ENCODE data around the gene LILRB2. TPM values are rescaled to one million over a fixed set of nuclear protein-coding genes. Genes with fewer than 3 reads are reported as not detected.
"Not testable (repeated sequence)": the region's sequence is repeated elsewhere in the genome, so short reads cannot be mapped to it uniquely, and the experiment has no call there.

LILRB2 gene
- total RNA-seq, 3 donors from 2014 or later: not detected

GRCh38 chr19:54312436-54313377 is 31.8 kb upstream of the LILRB2 start, which contains the start of gene LILRA5:
LILRA5 (minus strand) TSS chr19:54313166; CDS start chr19:54313019, 147 bp downstream.
- ATAC-seq (no peak), DNase-seq (no peak)
- H3K4me3 Mint-ChIP-seq: no peak within 1 kb of the TSS
- H3K27me3 Mint-ChIP-seq (ENCODE audit: low read depth): peaks cover 34% of the 10 kb centered on the region
- no peaks in the 10 kb centered on the region for H3K36me3 Mint-ChIP-seq (ENCODE audit: insufficient read depth)
- H3K9me3 Mint-ChIP-seq: no peaks in the 10 kb centered on the region
- H3K4me1 Mint-ChIP-seq (ENCODE audit: low read depth): no peaks in the 10 kb centered on the region

GRCh38 chr19:54312011-54312410 is 31.1 kb upstream of the LILRB2 start:
- ATAC-seq (no peak), DNase-seq (no peak)
- Mint-ChIP-seq H3K4me3 (no peak overlapping the region), H3K36me3 (ENCODE audit: insufficient read depth) (no peaks in the 10 kb centered on the region), H3K4me1 (ENCODE audit: low read depth) (no peaks in the 10 kb centered on the region), H3K27me3 (ENCODE audit: low read depth) (peaks cover 32% of the 10 kb centered on the region), H3K9me3 (no peaks in the 10 kb centered on the region)

DNA sequence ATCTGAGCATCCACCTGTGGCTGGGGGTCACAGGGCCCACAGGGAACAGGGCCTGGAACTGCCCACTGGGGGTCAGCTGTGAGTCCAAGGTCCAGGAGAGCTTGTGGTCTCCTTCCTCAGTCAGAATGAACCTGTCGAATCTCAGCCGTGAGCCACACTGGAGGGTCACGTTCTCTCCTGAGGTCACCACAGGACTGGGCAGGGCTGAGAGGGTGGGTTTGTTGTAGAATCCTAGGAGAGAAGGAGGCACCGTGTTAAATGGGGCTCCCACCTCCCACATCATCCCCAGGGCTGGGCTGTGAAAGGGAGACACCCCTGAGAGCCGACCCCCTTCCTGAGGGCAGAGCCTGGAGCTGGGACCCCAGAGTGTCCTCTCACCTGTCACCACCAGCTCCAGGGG is 30.6 kb upstream of the LILRB2 start:
- peaks cover 30% of the 10 kb centered on the region for H3K27me3 Mint-ChIP-seq (ENCODE audit: low read depth)

DNA sequence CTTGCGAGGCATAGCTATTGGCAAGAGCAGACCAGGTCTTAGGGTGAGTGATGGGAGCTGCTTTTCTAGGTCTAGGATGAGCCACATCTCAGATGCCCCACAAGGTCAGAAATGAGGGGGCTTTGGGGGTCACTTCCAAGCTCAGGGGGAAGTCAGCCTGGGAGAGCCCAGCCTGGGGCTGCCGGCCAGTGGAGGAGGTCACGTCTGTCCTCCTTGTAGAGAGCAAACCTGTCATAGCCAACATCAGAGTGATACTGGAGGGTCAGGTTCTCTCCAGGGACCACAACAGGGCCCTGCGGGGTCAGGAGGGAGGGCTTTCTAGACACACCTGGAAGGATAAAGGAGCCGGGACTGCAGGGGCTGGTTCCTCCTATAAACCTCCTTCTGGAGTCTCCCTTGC is 29.6 kb upstream of the LILRB2 start:
- peaks cover 26% of the 10 kb centered on the region for H3K27me3 Mint-ChIP-seq (ENCODE audit: low read depth)
- ATAC-seq: no peak
- DNase-seq: no peak
- H3K36me3 Mint-ChIP-seq (ENCODE audit: insufficient read depth): no peaks in the 10 kb centered on the region
- H3K4me1 Mint-ChIP-seq (ENCODE audit: low read depth): peaks cover 3% of the 10 kb centered on the region
- no peaks in the 10 kb centered on the region for H3K9me3 Mint-ChIP-seq
- H3K4me3 Mint-ChIP-seq: no peak overlapping the region

More for the DNA sequence above, 30.6 kb upstream of the LILRB2 start:
- Mint-ChIP-seq H3K9me3 (no peaks in the 10 kb centered on the region), H3K4me1 (ENCODE audit: low read depth) (no peaks in the 10 kb centered on the region), H3K36me3 (ENCODE audit: insufficient read depth) (no peaks in the 10 kb centered on the region), H3K4me3 (no peak overlapping the region)
- ATAC-seq: no peak
- DNase-seq: no peak

DNA sequence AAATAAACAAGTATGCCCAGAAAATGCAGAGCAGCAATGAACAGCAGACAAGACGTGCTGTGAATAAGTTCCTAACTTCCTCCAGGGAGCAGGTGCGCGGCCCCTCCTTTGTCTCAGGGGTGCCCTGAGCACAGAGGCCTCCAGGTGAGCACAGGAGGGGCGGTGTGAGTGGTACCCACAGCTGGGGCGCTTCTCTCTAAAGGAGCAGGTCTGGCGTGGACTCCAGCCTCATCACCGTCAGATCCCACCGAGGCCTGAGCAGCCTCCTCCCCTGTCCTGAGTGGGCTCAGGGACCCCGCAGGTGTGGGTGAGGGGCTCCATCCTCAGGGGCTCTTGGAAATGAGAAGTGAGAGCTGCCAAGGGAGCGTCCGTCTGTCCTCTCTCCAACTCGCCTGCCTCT is 28.9 kb upstream of the LILRB2 start:
- Mint-ChIP-seq H3K27me3 (ENCODE audit: low read depth) (peaks cover 30% of the 10 kb centered on the region), H3K9me3 (no peaks in the 10 kb centered on the region), H3K4me1 (ENCODE audit: low read depth) (peaks cover 9% of the 10 kb centered on the region), H3K4me3 (no peak overlapping the region), H3K36me3 (ENCODE audit: insufficient read depth) (no peaks in the 10 kb centered on the region)
- DNase-seq (no peak), ATAC-seq (no peak)

GRCh38 chr19:54307389-54308020 is 26.6 kb upstream of the LILRB2 start:
- Mint-ChIP-seq H3K4me1 (ENCODE audit: low read depth) (peaks cover 22% of the 10 kb centered on the region), H3K27me3 (ENCODE audit: low read depth) (peaks cover 20% of the 10 kb centered on the region), H3K9me3 (no peaks in the 10 kb centered on the region), H3K4me3 (no peak overlapping the region), H3K36me3 (ENCODE audit: insufficient read depth) (no peaks in the 10 kb centered on the region)
- no peak for DNase-seq
- no peak for ATAC-seq

DNA sequence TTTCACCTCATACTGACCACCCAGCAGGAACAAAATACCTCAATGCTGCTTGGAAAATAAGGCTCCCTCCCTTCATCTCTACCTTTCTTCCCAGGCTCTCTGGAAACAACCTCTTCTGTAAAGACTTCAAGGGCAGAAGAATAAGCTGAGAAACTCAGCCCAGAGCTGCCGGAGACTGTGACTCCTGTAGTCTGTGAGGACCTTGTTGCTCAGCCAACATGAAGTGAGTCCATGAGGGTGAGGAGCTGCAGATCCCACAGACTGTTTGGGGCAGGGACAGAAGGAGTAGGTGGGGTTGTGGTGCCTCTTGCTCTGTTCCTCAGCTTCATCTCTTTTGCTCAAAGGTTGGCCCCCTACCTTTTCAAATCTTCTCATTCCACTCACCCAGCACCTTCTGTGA is 24.2 kb upstream of the LILRB2 start:
- no peak for ATAC-seq
- Mint-ChIP-seq H3K4me1 (ENCODE audit: low read depth) (peaks cover 22% of the 10 kb centered on the region), H3K4me3 (no peak overlapping the region), H3K27me3 (ENCODE audit: low read depth) (peaks cover 10% of the 10 kb centered on the region), H3K9me3 (no peaks in the 10 kb centered on the region), H3K36me3 (ENCODE audit: insufficient read depth) (no peaks in the 10 kb centered on the region)
- no peak for DNase-seq

- H3K4me1 Mint-ChIP-seq (ENCODE audit: low read depth): peaks cover 22% of the 10 kb centered on the region
- no peak for DNase-seq
- peaks cover 12% of the 10 kb centered on the region for H3K27me3 Mint-ChIP-seq (ENCODE audit: low read depth)
- H3K9me3 Mint-ChIP-seq: no peaks in the 10 kb centered on the region
- H3K4me3 Mint-ChIP-seq: no peak overlapping the region
- ATAC-seq: no peak
- no peaks in the 10 kb centered on the region for H3K36me3 Mint-ChIP-seq (ENCODE audit: insufficient read depth)
These were observed 21.3 kb upstream of the LILRB2 start for GRCh38 chr19:54302257-54302656.

- Mint-ChIP-seq H3K4me1 (ENCODE audit: low read depth) (peaks cover 10% of the 10 kb centered on the region), H3K9me3 (peaks cover under 1% of the 10 kb centered on the region), H3K27me3 (ENCODE audit: low read depth) (peaks cover 8% of the 10 kb centered on the region), H3K4me3 (no peak overlapping the region), H3K36me3 (ENCODE audit: insufficient read depth) (no peaks in the 10 kb centered on the region)
- no peak for DNase-seq
- no peak for ATAC-seq
These were observed 18.6 kb upstream of the LILRB2 start for GRCh38 chr19:54299515-54299914.

- no peak overlapping the region for H3K4me3 Mint-ChIP-seq
- H3K36me3 Mint-ChIP-seq (ENCODE audit: insufficient read depth): no peaks in the 10 kb centered on the region
- H3K27me3 Mint-ChIP-seq (ENCODE audit: low read depth): peaks cover 12% of the 10 kb centered on the region
- H3K4me1 Mint-ChIP-seq (ENCODE audit: low read depth): peaks cover 6% of the 10 kb centered on the region
- DNase-seq (no peak), ATAC-seq (no peak)
- H3K9me3 Mint-ChIP-seq: peaks cover 3% of the 10 kb centered on the region
These were observed 18.2 kb upstream of the LILRB2 start for GRCh38 chr19:54299126-54299498.

GRCh38 chr19:54298357-54299125 is 17.6 kb upstream of the LILRB2 start:
- ATAC-seq (no peak), DNase-seq (no peak)
- H3K9me3 Mint-ChIP-seq: peaks cover 3% of the 10 kb centered on the region
- H3K36me3 Mint-ChIP-seq (ENCODE audit: insufficient read depth): no peaks in the 10 kb centered on the region
- peaks cover 14% of the 10 kb centered on the region for H3K27me3 Mint-ChIP-seq (ENCODE audit: low read depth)
- no peak overlapping the region for H3K4me3 Mint-ChIP-seq
- peaks cover under 1% of the 10 kb centered on the region for H3K4me1 Mint-ChIP-seq (ENCODE audit: low read depth)

DNA sequence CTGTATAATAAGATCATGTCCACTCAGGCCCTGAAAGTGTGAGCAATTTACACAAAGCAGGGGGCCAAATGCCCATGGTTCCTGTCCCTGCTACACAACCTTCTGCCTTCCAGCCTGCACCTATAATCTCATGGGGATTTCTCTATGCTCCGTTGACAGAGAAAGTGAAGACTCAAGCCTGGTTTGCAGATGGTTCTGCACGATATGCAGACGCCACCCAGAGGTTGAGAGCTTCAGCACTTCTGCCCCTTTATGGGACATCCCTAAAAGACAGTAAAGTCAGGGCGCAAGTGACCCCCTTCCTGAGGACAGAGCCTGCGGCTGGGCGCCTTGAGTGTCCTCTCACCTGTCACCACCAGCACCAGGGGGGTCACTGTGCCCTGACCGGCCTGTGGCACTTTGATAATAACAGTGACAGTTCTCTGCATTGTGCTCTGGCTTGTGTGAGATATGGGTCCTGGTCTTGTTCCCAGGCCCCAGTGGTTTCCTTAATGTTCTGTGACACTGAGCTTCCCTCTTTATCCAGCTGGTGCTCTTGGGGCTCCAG is 16.9 kb upstream of the LILRB2 start:
- peaks cover 8% of the 10 kb centered on the region for H3K9me3 Mint-ChIP-seq
- no peaks in the 10 kb centered on the region for H3K36me3 Mint-ChIP-seq (ENCODE audit: insufficient read depth)
- DNase-seq (no peak), ATAC-seq (no peak)
- H3K27me3 Mint-ChIP-seq (ENCODE audit: low read depth): peaks cover 18% of the 10 kb centered on the region
- no peak overlapping the region for H3K4me3 Mint-ChIP-seq
- no peaks in the 10 kb centered on the region for H3K4me1 Mint-ChIP-seq (ENCODE audit: low read depth)

DNA sequence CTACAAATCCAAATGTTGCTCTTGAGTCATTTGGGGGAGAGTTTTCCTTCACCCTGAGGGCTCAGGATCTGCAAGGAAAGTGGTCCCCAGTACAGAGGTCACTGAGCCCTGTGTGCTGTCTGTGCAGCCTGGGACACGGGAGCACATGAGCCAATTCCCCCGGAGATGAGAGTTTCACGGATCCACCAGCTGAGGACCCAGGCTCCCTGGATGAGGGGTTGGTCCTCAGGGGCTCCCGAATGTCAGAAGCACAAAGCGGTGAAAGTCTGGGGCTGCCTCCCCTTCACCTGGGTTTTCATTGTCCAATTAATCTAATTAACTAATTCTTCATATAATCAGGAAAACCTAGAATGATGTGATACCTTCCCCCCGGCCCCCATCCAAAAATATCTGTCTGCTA is 13.6 kb upstream of the LILRB2 start:
- ATAC-seq (no peak), DNase-seq (no peak)
- no peaks in the 10 kb centered on the region for H3K36me3 Mint-ChIP-seq (ENCODE audit: insufficient read depth)
- peaks cover 24% of the 10 kb centered on the region for H3K27me3 Mint-ChIP-seq (ENCODE audit: low read depth)
- H3K4me1 Mint-ChIP-seq (ENCODE audit: low read depth): peaks cover 4% of the 10 kb centered on the region
- peaks cover 8% of the 10 kb centered on the region for H3K9me3 Mint-ChIP-seq
- H3K4me3 Mint-ChIP-seq: no peak overlapping the region

DNA sequence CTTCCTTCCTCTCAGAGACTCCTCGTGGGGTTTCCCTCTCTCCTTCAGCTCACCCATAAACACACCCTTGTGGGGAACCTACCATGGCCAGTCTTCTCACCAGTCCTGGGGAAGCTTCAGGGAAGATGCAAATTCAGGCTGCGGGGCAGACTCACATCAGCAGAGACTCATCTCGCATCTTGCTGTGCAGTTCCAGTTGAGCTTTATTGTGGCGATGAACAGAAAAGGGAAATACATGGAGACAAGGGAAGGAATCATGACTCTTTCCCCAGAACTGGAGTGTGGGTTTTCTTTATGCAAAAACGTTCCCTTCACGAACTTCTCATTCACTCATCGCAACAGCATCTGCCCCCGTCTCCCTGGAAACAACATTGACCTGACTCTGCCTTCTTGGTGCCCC is 8.2 kb upstream of the LILRB2 start:
- DNase-seq; H3K36me3 Mint-ChIP-seq (ENCODE audit: insufficient read depth); H3K4me1 Mint-ChIP-seq (ENCODE audit: low read depth); H3K4me3 Mint-ChIP-seq; H3K9me3 Mint-ChIP-seq; ATAC-seq: not testable (repeated sequence)
- peaks cover 27% of the 10 kb centered on the region for H3K27me3 Mint-ChIP-seq (ENCODE audit: low read depth)
